Measurements from ENCODE around the gene FBXL17.

Gene FBXL17

GRCh38 chr5:108238461-108238860, 143.4 kb downstream of the FBXL17 start:
- no peak for DNase-seq (ENCODE audit: low read depth)
- TF ChIP-seq CTCF (IDR thresholded peaks at IDR 0.05; ENCODE audit: control insufficient read depth, extremely low read depth, insufficient read depth): no peak
- no peak overlapping the region for H3K4me3 ChIP-seq (ENCODE audit: low read depth, low read length)

GRCh38 chr5:108233617-108234155, 148.2 kb downstream of the FBXL17 start:
- no peak overlapping the region for H3K4me3 ChIP-seq (ENCODE audit: low read depth, low read length)
- no peak for DNase-seq (ENCODE audit: low read depth)
- TF ChIP-seq CTCF (IDR thresholded peaks at IDR 0.05; ENCODE audit: control insufficient read depth, extremely low read depth, insufficient read depth): no peak

- TF ChIP-seq CTCF (IDR thresholded peaks at IDR 0.05; ENCODE audit: control insufficient read depth, extremely low read depth, insufficient read depth): no peak
- no peak overlapping the region for H3K4me3 ChIP-seq (ENCODE audit: low read depth, low read length)
- peak; percentile 37 for DNase-seq (ENCODE audit: low read depth)
Measured at GRCh38 chr5:108232805-108233204, 149.1 kb downstream of the FBXL17 start.

- no peak for DNase-seq (ENCODE audit: low read depth)
- TF ChIP-seq CTCF (IDR thresholded peaks at IDR 0.05; ENCODE audit: control insufficient read depth, extremely low read depth, insufficient read depth): no peak
Measured at GRCh38 chr5:108222011-108222410, 159.9 kb downstream of the FBXL17 start.

GRCh38 chr5:108220834-108221233, 161.1 kb downstream of the FBXL17 start:
- DNase-seq (ENCODE audit: low read depth): no peak
- TF ChIP-seq CTCF (IDR thresholded peaks at IDR 0.05; ENCODE audit: control insufficient read depth, extremely low read depth, insufficient read depth): no peak
- H3K4me3 ChIP-seq (ENCODE audit: low read depth, low read length): no peak overlapping the region

More at GRCh38 chr5:108222011-108222410, 159.9 kb downstream of the FBXL17 start:
- H3K4me3 ChIP-seq (ENCODE audit: low read depth, low read length): no peak overlapping the region

- no peak for DNase-seq (ENCODE audit: low read depth)
- no peak overlapping the region for H3K4me3 ChIP-seq (ENCODE audit: low read depth, low read length)
- no peak for TF ChIP-seq CTCF (IDR thresholded peaks at IDR 0.05; ENCODE audit: control insufficient read depth, extremely low read depth, insufficient read depth)
Measured at GRCh38 chr5:108216890-108217289, 165.0 kb downstream of the FBXL17 start.

GRCh38 chr5:108214857-108215256, 167.0 kb downstream of the FBXL17 start:
- DNase-seq (ENCODE audit: low read depth): no peak
- no peak overlapping the region for H3K4me3 ChIP-seq (ENCODE audit: low read depth, low read length)
- TF ChIP-seq CTCF (IDR thresholded peaks at IDR 0.05; ENCODE audit: control insufficient read depth, extremely low read depth, insufficient read depth): no peak
